IPS DF 19.7 (cell line): ENCODE results near the gene CAMK1.

Experiments
- DNase-seq: peaks from one replicate; pipeline ENCODE4 v3.0.0-alpha.2; 2013; ENCODE audit warnings: low read depth, low spot score

CAMK1 gene

GRCh38 chr3:9793161-9793781 lies 23.5 kb upstream of the CAMK1 start:
- no peak for DNase-seq

DNA sequence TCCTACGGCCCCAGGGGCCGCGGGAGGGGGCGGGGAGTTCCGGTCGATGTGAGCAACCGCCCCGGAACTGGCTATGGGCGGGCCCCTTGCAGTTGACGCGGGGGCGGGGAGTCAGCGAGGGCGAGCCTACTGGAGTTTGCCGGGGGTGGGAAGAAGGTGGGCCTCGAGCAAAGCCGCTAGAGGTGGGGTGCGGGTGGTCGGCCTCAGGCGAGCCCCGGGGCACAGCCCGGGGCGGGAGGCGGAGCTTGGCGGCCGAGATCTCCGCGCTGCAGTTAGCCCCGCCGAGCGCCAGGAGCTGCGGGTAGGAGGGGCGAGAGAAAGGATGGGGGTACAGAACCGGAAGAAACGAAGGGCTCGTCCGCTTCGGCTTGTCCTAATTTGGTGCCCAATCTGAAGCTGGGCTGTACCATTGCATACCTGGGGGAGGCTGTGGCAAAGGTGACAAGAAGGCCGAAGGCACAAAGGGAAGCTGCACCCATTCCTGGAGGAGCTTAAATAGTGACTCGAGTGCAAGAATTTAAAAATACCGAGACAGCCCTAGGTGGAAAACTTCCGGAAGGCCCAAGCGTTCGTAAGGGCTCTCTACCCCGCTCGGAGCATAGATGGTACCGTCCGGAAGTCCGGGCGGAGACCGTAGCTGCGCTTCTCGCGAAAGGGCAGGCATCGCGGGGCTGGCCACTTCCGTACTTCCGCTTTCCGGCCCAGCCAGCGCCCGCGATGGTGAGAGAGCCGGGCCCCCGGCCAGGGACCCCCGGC lies 22.8 kb upstream of the CAMK1 start, which contains the start of the genes ARPC4 and TADA3:
TSS of gene ARPC4 (plus strand) at position 678 of the 756 bp plus-strand sequence. CDS start at position 718, 40 bp downstream.
TSS of gene TADA3 (minus strand) at position 69 of the 756 bp plus-strand sequence. CDS start 1,007 bp downstream, outside the sequence.
- DNase-seq = peak; percentile 83

DNA sequence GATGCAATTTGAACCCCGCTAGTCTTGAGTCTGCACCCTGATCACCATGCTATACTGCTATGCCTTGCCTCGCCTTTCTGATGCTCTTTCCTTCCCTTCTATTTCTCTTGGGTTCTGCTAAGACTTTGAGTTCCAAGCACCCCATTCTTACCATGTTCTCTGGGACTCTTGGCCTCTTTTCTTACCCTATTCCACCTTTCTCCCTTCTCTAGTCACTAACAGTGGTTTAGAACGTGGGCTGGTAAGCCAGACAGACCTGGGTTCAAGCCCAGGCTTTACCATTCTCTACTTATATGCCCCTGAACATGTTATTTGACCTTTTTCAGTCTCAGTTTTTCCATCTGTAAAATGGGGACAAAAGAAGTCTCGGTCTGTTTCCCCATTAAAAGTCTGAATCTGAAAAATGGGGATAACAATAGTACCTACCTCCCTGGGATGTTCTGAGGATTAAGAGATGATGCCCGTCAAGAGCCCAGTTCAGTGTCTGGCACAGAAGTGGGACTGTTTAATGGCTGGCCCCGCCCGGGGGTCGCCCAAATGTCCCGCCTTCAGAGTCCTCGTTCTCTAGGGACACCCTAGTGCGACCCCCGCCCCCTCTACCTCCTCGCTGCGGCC lies 22.1 kb upstream of the CAMK1 start:
- no peak for DNase-seq

DNA sequence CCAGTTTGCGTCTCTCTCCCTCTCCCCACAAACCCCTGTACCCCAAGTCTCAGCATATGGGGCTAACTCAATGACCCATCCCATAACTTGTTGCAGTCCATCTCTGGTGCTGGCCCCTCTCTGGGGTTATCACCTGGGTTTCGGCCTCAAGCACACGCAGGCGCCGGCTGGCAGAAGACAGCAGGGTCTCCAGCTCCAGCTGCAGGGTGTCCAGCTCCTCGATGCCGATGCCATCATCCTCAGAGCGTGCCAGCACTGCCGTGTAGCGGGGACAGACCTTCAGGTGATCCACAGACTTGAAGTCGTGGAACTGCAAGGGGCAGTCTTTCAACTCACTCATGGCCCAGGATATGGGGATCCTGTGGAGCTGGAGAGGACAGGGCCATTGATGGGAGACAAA lies 21.4 kb upstream of the CAMK1 start:
- DNase-seq = no peak

DNA sequence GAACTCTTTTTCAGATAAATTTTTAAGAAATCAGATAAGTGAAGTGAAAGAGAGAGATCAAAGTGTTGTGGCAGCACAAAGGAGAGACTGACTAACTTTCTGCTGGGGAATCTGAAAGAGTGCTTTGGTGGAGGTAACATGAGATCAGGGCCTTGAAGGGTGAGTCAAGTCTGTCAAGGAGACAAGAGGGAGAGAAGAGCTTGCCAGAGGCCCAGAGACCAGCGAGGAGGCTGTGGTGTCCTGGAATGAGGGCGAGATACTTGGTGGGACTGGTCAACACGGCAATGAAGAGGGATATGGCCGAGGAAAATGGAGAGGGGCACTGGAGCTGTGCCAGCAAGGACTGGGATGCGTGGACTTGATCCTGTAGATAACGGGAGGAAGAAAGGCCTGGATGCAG lies 18.0 kb upstream of the CAMK1 start:
- DNase-seq = no peak

- no peak for DNase-seq
These were observed 17.3 kb upstream of the CAMK1 start for GRCh38 chr3:9786825-9787669.

- no peak for DNase-seq
These were observed 16.5 kb upstream of the CAMK1 start for GRCh38 chr3:9786209-9786739.

GRCh38 chr3:9785602-9786001 lies 15.9 kb upstream of the CAMK1 start:
- DNase-seq = no peak

GRCh38 chr3:9784965-9785364 lies 15.2 kb upstream of the CAMK1 start:
- DNase-seq = no peak

- DNase-seq = no peak
These were observed 14.2 kb upstream of the CAMK1 start for GRCh38 chr3:9783954-9784353.

GRCh38 chr3:9782770-9783169 lies 13.0 kb upstream of the CAMK1 start:
- no peak for DNase-seq

DNA sequence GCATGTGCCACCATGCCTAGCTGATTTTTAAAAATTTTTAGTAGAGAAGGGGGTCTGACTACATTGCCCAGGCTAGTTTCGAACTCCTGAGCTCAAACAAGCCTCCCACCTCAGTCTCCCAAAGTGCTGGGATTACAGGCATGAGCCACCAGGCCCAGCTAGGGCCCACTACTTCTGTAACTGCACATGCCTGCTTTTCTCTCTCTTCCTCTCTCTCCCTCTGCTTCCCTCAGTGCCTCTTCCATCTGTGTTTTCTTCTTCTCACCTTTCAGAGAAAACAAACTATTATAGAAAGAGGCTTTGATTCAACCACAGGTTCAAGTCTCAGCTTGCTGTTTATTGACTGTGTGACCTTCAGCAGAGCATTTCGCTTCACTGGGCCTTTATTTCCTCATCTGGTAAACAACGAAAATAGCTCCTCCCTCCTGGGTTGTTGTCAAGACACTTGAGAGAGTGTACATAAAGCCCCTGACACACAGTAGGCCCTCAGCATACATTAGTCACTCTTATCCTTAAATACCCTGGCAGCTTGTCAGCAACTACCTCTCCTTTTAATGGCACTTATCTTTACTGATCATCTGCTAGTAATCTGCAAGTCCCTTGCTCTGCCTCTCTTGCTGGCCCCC lies 12.3 kb upstream of the CAMK1 start:
- no peak for DNase-seq

- no peak for DNase-seq
These were observed 11.8 kb upstream of the CAMK1 start for GRCh38 chr3:9781551-9781950.

DNA sequence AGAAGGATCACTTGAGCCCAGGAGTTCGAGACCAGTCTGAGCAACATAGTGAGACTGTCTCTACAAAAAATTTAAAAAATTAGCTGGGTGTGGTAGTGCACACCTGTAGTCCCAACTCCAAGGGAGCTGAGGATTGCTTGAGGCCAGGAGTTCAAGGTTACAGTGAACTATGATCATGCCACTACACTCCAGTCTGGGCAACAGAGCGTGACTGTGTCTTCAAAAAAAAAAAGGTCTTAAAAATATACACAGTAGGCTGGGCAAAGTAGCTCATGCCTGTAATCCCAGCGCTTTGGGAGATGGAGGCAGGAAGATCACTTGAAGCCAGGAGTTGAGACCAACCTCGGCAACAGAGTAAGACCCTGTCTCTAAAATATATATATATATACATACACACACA lies 11.2 kb upstream of the CAMK1 start:
- no peak for DNase-seq

- DNase-seq = no peak
These were observed 10.7 kb upstream of the CAMK1 start for GRCh38 chr3:9780458-9780812.

DNA sequence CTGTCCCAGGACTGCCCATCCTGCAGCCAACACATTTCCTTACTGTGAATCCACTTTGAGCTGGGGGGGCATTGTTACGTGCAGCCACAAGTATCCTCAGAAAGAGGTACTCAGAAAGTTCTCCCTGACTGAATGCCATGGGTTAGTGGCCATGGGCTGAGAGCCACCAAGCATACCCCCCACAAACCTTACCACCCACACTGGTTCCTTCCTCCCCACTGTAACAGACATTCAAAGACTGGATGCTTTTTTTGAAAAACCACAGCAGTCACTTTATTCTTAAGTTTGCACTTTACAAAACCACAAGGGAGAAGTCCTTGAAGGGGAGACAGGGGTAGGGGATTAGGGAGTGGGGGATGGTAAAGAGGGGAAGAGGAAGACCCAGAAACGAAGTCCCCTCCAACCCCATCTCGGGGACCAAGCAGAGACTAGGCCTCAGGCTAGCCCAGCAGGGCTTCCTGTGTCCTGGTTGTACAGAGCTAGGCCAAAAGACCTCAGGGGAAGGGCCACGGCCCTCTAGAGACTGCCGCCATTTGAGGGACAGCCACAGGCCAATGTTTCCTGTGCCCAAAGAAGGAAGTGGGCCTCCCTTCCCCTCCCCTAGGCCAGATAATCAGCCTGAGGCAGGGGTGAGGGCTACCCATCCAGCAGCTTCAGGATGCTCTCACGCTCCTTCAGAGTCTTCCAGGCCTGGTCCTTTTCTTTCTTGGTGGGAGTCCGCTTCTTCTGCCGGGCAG lies 10.1 kb upstream of the CAMK1 start:
- no peak for DNase-seq

GRCh38 chr3:9779075-9779593 lies 9.4 kb upstream of the CAMK1 start:
- DNase-seq = no peak

DNA sequence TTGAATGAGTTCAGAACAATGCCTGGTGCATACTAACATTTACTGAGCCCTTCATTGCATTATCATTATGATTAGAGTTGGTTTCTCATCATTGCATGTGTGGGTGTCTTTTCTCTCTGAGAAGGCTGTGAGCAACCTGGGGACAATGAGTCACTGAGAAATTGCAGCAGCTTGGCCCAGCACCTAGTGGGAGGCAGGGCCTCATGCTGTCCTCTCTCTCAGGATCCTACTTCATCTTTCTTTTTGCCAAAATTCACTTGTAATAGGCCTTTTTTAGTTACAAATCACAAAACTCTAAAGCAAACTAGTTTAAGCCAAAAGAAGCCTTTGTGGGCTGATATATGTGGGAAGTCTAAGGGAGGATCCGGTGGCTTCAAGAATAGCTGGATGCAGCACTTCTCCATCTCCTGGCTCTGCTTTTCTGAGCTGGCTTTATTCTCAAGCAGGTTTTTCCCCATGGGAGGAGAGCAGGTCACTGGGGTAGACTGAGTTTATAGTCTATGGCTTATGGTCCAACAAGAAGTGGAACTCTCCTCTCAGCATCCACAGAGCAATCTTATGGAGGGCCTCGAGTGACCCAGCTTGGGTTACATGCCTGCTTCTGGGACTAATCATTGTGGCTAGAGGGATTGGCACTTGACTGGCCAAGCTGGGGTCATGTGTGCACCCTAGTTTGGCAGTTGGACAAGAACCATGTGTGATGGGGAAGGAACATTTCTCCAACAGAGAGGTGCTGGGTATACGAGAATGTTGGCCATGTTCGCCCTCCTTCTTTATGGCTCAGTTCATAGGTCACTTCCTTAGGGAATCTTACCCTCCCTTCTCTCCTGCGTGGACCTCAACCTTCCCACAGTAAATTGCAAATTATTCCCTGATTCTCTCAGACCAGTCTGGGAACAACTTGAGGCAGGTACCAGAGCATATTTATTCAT lies 8.7 kb upstream of the CAMK1 start:
- no peak for DNase-seq

DNA sequence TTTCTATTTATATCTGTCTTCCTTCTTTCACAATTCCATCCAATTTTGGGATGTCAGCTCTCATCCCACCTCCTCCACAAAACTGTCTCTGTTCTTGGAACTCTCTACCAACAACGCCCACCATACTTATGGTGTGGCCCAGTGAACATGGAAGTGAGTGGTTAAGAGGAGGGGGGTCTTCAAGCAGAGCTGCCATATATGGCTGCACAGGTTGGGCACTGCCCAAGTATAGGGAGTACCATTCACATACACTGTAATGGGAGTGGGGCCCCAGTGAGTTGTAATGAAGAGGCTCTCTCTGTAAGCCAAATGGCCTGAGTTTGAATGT lies 7.9 kb upstream of the CAMK1 start:
- no peak for DNase-seq
